VCaP (cell line): ENCODE measurements around the gene APBB1.

Experiments
- H3K27ac ChIP-seq: fragments of 450-650 bp; 2 replicates; pipeline ENCODE4 v1.5.1; 2017
- TF ChIP-seq, protein P1 (sequence below): fragments of 450-650 bp; conservative IDR thresholded peaks from 2 replicates; pipeline ENCODE4 v1.5.1; 2017; ENCODE audit warnings: mild to moderate bottlenecking, moderate library complexity

Gene APBB1

GRCh38 chr11:6405052-6405667 lies 13.7 kb downstream of the APBB1 start:
- H3K27ac ChIP-seq, result no peak overlapping the region
- TF ChIP-seq, protein P1, sequence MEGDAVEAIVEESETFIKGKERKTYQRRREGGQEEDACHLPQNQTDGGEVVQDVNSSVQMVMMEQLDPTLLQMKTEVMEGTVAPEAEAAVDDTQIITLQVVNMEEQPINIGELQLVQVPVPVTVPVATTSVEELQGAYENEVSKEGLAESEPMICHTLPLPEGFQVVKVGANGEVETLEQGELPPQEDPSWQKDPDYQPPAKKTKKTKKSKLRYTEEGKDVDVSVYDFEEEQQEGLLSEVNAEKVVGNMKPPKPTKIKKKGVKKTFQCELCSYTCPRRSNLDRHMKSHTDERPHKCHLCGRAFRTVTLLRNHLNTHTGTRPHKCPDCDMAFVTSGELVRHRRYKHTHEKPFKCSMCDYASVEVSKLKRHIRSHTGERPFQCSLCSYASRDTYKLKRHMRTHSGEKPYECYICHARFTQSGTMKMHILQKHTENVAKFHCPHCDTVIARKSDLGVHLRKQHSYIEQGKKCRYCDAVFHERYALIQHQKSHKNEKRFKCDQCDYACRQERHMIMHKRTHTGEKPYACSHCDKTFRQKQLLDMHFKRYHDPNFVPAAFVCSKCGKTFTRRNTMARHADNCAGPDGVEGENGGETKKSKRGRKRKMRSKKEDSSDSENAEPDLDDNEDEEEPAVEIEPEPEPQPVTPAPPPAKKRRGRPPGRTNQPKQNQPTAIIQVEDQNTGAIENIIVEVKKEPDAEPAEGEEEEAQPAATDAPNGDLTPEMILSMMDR, result no peak

DNA sequence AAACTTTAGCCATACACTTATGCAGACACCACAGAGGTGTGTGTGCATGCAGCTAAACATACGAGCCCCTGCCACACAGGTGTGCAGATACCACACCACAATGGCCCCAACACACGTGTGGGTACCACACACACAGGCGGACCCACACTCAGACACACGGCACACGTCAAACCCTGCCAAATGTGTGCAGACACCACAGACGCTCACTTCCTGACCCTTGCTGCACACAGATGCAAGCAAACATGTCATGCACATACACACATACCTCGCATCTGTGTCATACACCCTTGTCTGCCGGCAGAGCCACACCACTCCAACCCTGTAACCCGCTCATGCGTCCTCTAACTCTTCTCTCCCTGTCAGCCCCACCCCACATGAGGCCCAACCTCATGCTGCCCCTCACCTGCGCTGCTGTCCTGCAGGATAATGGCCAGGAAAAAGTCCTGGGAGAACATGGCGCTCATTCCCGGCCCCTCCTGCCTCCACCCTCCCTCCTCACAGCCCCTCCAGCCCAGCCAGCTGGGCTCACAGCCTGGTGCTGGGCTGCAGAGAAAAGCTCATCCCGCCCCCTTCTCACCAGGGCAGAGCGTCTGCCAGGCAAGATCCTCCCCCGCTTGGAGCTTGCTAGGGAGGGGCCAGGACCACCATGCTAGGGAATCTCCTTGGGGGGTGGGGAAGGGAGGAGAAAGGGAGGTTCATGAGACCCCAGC lies 14.4 kb downstream of the APBB1 start:
- no peak overlapping the region for H3K27ac ChIP-seq
- TF ChIP-seq, protein P1, result no peak

GRCh38 chr11:6403539-6403938 lies 15.4 kb downstream of the APBB1 start:
- H3K27ac ChIP-seq, result no peak overlapping the region
- TF ChIP-seq, protein P1, result no peak

DNA sequence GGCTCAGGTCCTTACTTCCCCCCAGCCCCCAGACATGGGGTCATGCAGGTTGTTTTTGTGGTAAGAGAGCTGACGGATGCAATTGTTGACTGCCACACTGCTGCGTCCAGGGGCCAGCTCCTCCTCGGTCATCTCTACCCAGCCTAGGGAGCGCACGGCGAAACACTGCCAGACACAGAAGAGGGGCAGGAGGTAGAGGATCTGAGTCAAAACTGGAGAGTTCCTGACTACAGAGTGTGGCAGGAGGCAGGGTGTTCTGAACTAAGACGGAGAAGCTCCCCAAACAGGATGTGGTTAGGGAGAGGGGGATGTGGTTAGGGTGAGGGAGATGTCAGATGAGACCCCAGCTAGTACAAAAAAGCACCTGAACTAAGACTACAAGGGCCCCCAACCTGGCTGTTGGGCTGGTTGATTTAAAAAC lies 16.3 kb downstream of the APBB1 start:
- no peak overlapping the region for H3K27ac ChIP-seq

GRCh38 chr11:6402061-6402470 lies 16.8 kb downstream of the APBB1 start:
- TF ChIP-seq, protein P1, result no peak
- no peak overlapping the region for H3K27ac ChIP-seq

More for the DNA sequence above, 16.3 kb downstream of the APBB1 start:
- TF ChIP-seq, protein P1, result no peak

GRCh38 chr11:6401464-6401863 lies 17.4 kb downstream of the APBB1 start:
- TF ChIP-seq, protein P1, result no peak
- no peak overlapping the region for H3K27ac ChIP-seq

DNA sequence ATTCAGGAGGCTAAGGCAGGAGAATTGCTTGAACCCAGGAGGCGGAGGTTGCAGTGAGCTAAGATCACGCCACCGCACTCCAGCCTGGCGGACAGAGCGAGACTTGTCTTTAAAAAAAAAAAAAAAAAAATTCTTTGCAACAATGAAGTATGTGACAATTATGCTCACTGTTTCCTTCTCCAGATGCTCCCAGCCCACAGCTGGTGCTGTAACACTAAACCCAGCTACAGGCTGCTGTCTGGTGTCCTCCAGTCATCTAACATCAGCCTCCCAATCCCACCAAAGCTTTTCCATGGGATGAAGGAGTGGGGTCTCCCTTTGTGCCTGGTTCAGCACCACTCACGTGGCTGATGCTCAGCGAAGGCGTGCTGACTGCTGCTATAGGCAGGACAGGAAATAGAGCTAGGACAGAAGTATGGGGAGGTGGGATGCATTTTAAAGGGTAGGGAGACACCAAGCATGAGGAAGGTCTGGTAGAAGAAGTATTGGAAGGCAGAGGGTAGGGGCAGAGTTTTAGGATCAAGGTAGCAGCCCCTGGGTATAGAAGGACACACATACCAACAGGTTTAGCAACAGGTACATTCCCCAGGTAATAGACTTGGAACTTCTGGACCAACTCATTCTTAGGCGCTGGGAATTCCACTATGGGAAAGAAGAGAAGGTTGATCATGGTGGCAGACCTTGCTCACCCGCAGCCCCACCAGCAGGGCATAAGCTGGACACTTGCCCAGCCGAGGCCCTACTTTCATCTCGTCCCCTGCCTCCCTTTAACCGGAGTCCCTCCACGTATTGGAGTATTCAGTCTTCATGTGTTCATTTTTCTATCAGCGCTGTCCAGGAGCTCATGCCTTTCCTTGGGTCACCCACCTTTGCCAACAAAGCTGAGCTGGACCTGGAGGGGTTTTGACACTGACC lies 18.2 kb downstream of the APBB1 start:
- no peak overlapping the region for H3K27ac ChIP-seq
- TF ChIP-seq, protein P1, result no peak
